Keratinocyte (primary cell): ENCODE results near the gene SORL1.

Experiments
- EZH2 ChIP-seq: IDR thresholded peaks from one replicate; pipeline ENCODE4 v1.6.1; 2012; ENCODE audit warnings: inconsistent platforms, mild to moderate bottlenecking, low read length, moderate library complexity
- TF ChIP-seq, protein P1 (sequence below), 3 experiments: IDR thresholded peaks in 1 of 3; conservative IDR thresholded peaks in 1 of 3; optimal IDR thresholded peaks in 1 of 3; 2 replicates in 2 of 3; 3 replicates in 1 of 3; pipeline versions ENCODE3 to v1.5.1; 2011; ENCODE audit warnings: low read length in 3 of 3, mild to moderate bottlenecking in 3 of 3, moderate library complexity in 2 of 3, control low read depth in 1 of 3, inconsistent platforms in 1 of 3; ENCODE audit not compliant: insufficient read depth in 2 of 3; ENCODE audit errors: extremely low read depth in 1 of 3

DNA sequence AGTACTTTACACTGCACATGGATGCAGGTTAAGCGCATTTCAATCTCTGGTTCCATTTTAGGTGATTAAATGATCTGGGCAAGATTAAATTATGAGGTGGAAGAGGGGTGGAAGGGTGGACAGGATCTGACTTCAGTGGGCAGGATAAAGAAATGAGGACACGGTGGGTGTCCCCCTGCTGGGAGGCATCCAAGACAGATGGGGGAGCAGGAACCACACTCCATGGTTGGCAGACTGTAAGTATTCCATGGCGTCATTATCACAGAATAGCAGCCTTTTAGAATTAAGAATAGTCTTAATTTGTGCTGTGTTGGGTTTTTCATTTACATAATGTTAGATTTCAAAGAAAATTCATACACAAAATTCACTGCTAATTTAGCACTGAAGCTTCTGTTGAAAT is 7.6 kb upstream of the SORL1 start:
- TF ChIP-seq, protein P1, sequence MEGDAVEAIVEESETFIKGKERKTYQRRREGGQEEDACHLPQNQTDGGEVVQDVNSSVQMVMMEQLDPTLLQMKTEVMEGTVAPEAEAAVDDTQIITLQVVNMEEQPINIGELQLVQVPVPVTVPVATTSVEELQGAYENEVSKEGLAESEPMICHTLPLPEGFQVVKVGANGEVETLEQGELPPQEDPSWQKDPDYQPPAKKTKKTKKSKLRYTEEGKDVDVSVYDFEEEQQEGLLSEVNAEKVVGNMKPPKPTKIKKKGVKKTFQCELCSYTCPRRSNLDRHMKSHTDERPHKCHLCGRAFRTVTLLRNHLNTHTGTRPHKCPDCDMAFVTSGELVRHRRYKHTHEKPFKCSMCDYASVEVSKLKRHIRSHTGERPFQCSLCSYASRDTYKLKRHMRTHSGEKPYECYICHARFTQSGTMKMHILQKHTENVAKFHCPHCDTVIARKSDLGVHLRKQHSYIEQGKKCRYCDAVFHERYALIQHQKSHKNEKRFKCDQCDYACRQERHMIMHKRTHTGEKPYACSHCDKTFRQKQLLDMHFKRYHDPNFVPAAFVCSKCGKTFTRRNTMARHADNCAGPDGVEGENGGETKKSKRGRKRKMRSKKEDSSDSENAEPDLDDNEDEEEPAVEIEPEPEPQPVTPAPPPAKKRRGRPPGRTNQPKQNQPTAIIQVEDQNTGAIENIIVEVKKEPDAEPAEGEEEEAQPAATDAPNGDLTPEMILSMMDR (optimal IDR thresholded peaks at IDR 0.05 in 1 of 3, IDR thresholded peaks at IDR 0.05 in 1 of 3, conservative IDR thresholded peaks at IDR 0.05 in 1 of 3; ENCODE audit: extremely low read depth in 1 of 3, insufficient read depth in 2 of 3, low read length in 3 of 3), result no peak
- TF ChIP-seq EZH2, result no peak
